GM10266 (cell line): Measurements from ENCODE around the gene ARHGDIG.

Experiments
- DNase-seq: peaks from one replicate; pipeline ENCODE4 v3.0.0; 2012; ENCODE audit errors: extremely low spot score
- CTCF ChIP-seq: IDR thresholded peaks from 2 replicates; pipeline ENCODE4 v1.5.1; 2012; ENCODE audit warnings: mild to moderate bottlenecking, low read depth; ENCODE audit not compliant: control insufficient read depth, insufficient read depth; ENCODE audit errors: missing control alignments

The ARHGDIG gene

DNA sequence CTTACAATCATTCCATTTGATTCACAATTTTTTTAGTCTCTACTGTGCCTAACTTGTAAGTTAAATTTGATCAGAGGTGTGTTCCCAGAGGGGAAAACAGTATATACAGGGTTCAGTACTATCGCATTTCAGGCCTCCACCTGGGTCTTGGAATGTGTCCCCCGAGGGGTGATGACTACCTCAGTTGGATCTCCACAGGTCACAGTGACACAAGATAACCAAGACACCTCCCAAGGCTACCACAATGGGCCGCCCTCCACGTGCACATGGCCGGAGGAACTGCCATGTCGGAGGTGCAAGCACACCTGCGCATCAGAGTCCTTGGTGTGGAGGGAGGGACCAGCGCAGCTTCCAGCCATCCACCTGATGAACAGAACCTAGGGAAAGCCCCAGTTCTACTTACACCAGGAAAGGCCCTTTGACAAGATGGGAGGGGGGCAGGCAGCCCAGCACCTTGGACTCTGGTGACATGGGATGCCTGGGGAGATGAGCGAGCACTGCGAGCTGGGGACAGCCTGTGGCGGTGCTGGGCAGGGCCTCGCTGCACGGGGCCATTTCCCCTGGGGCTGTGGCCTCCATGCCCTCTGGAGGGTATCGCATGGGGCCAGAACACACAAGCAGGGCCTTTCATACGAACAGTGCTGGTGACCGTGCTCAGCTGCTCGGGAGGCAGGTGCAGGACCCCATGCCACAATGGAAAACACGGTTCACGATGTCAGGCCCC, 36.5 kb downstream of the ARHGDIG start:
- no peak for TF ChIP-seq CTCF
- no peak for DNase-seq

DNA sequence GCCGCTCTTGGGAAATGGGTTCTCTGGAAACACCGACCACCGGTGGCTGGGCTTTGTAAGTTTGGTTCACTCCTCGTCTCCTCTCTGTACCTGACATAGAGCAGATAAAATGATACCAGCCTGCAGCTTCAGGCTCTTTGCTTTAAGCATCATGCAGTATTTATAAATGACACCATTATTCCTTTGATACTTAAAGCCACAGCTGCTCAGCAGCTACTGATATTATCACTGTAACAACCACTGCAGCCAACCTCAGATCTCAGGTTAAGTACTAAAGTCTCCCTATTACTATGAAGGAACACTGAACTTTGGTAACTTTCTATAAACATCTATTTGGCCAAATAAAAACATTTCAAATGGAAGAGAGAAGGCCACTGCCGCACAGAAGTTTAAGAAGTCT, 37.2 kb downstream of the ARHGDIG start:
- no peak for DNase-seq
- no peak for TF ChIP-seq CTCF

- TF ChIP-seq CTCF, result peak; percentile 31
- no peak for DNase-seq
Observed at GRCh38 chr16:318628-319027, 38.2 kb downstream of the ARHGDIG start.

DNA sequence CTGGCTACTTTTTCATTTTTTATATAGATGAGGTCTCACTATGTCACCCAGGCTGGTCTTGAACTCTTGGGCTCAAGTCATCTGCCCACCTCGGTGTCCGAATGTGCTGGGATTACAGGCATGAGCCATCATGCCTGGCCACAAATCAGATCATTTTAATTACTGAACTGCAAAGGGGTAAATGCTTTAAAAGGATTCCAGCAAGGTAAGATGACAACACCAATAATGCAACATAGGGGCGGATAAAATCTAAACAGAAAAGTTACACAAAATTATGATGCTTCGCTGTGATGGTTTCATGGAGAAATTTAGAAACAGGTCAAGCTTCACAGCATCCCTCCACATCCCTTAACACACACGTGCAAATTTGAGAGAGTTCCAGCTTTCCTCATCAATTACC, 39.8 kb downstream of the ARHGDIG start:
- TF ChIP-seq CTCF, result no peak

GRCh38 chr16:321532-321931, 41.1 kb downstream of the ARHGDIG start:
- TF ChIP-seq CTCF, result no peak

More for the DNA sequence above, 39.8 kb downstream of the ARHGDIG start:
- DNase-seq, result no peak

GRCh38 chr16:322476-323143, 42.2 kb downstream of the ARHGDIG start:
- no peak for DNase-seq
- TF ChIP-seq CTCF, result no peak

More at GRCh38 chr16:321532-321931, 41.1 kb downstream of the ARHGDIG start:
- DNase-seq, result no peak

GRCh38 chr16:324201-324450, 43.7 kb downstream of the ARHGDIG start:
- DNase-seq, result no peak
- no peak for TF ChIP-seq CTCF
